Measurements from ENCODE around the gene OR2G6.

Gene OR2G6

GRCh38 chr1:248576260-248576980 is 68.5 kb downstream of the OR2G6 start:
- DNase-seq = no peak
